VCaP (cell line): ENCODE measurements around the gene CABLES2.

Experiments used
- H3K27ac ChIP-seq: fragments of 450-650 bp; 2 replicates; pipeline ENCODE4 v1.5.1; 2017
- CTCF ChIP-seq: fragments of 450-650 bp; conservative IDR thresholded peaks from 2 replicates; pipeline ENCODE4 v1.5.1; 2017; ENCODE audit warnings: mild to moderate bottlenecking, moderate library complexity

Gene CABLES2

GRCh38 chr20:62381842-62382241 is 25.2 kb downstream of the CABLES2 start:
- H3K27ac ChIP-seq: no peak overlapping the region
- TF ChIP-seq CTCF: no peak

GRCh38 chr20:62381202-62381797 is 25.8 kb downstream of the CABLES2 start:
- TF ChIP-seq CTCF: no peak
- no peak overlapping the region for H3K27ac ChIP-seq

GRCh38 chr20:62378215-62378614 is 28.9 kb downstream of the CABLES2 start:
- H3K27ac ChIP-seq: no peak overlapping the region

GRCh38 chr20:62377615-62378178 is 29.4 kb downstream of the CABLES2 start:
- H3K27ac ChIP-seq: no peak overlapping the region; the same call in 1 of the 2 replicates
- TF ChIP-seq CTCF: no peak

More at GRCh38 chr20:62378215-62378614, 28.9 kb downstream of the CABLES2 start:
- no peak for TF ChIP-seq CTCF

- no peak for TF ChIP-seq CTCF
- H3K27ac ChIP-seq: no peak overlapping the region; the same call in 1 of the 2 replicates
Measured at GRCh38 chr20:62377064-62377461, 30.0 kb downstream of the CABLES2 start.

GRCh38 chr20:62376112-62377063 is 30.7 kb downstream of the CABLES2 start:
- H3K27ac ChIP-seq: no peak overlapping the region
- no peak; the same call in 1 of the 2 replicates for TF ChIP-seq CTCF
